Jurkat, Clone E6-1 (cell line): Measurements from ENCODE around the gene GRID2.

Source experiments
- DNase-seq: peaks from one replicate; pipeline ENCODE4 v3.0.0-alpha.2; 2011; ENCODE audit warnings: low read depth, low spot score
- H3K4me3 ChIP-seq: 2 replicates; pipeline ENCODE4 v1.5.1; 2011; ENCODE audit warnings: mild to moderate bottlenecking, low read length, control low read depth, moderate library complexity

Gene GRID2

DNA sequence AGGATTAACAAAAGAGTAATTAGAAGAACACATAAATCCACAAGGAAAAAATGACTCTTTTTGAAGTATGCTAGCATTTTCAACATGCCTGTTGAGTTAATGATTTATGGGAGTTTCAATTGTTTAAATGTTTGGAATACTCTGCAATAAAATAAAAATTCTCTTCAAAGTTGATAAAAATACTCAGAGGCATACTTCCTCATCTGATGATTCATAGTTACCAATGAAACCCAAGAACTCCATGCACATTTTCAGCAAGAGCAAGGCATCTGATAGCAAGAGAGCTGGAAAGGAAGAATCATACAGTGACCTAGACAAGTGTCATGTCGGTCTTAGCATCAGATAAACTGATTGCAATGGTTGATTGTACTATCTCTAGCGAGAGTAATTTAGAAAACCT is 1081.1 kb downstream of the GRID2 start:
- no peak overlapping the region for H3K4me3 ChIP-seq
- no peak for DNase-seq

DNA sequence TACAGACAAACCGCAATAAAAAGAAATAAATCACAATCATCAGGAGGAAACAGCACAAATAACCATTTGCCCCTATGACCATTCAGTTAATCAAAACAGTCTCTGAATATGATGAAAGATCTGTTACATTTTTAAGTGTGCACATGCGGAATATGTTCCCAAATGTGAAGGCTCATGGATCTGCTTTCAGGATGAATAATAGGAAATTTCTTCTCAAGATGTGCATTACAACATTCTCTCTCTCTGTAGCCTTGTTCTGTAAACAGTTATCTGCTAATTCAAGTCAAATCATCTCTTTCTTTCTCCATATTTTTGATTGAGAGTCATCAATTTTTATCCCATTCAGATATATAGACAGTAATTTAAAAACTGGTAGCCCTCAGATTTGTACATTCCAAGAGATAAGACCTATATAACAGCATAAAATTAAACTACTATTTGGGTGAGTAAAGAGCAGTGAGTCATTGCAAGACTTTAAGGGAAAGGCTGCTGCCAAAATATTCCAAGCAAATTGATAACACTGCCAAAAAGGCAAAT is 1090.8 kb downstream of the GRID2 start:
- no peak for DNase-seq
- no peak overlapping the region for H3K4me3 ChIP-seq

DNA sequence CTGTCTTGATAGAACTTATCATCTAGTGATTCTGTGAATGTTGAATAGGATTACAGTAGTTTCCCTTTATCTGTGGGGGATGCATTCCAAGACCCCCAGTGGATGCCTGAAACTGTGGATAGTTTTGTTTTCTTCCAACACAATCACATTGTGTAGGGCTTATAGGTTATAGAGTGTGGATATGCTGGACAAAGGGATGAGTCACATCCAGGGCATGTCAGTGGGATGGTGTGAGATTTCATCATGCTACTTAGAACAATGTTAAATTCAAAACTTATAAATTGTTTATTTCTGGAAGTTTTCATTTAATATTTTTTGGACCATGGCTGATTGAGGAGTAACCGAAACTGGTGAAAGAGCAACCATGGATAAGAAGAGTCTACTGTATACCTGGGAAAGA is 1092.5 kb downstream of the GRID2 start:
- no peak overlapping the region for H3K4me3 ChIP-seq
- no peak for DNase-seq

DNA sequence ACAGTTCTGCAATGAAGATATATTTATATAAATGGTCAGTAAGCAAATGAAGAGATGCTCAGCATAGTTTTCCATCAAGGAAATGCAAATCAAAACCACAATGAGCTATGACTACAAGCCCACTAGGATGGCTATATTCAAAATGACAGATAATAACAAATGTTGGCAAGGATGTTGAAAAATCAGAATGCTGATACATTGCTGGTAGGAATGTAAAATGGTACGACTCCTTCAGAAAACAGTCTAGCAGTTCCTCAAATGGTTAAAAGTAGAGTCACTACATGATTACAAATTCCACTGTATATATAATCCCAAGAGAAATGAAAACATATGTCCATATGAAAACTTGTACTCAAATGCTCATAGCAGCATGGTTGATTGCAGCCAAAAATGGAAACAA is 1099.8 kb downstream of the GRID2 start:
- DNase-seq, result no peak

DNA sequence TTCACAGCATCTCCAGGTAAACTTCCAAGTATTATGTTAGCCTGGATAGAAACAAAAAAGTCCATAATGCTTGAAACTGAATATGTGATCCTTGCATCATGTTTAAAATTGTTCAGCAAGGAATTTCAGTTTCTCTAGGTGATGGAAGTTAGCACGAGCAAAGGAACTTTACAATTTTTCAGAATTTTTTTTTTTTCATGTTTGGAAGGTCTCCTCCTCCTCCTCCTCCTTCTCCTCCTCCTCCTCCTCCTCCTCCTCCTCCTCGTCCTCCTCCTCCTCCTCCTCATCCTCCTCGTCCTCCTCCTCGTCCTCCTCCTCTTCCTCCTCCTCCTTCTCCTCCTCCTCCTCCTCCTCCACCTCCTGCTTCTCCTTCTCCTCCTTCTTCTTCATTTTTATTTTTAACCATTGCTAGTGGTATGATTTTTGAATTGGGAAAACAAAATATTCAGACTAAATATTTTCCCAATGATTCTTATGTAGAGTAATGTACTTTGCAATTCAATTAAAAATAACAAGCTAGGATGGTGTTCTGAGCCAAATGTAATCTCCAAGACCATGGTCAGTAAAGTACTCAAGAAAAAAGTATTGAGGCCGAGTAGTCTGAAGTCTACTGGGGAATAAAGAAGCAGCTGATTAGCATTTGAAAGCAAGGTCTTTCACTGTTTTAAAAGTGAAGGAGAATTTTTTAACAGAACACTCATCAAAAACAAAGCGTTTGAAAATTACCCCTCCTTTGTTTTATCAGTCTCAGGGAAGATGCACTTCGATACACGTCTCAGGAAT is 1103.9 kb downstream of the GRID2 start:
- H3K4me3 ChIP-seq, result no peak overlapping the region
- DNase-seq, result no peak

More for the DNA sequence above, 1099.8 kb downstream of the GRID2 start:
- no peak overlapping the region for H3K4me3 ChIP-seq

DNA sequence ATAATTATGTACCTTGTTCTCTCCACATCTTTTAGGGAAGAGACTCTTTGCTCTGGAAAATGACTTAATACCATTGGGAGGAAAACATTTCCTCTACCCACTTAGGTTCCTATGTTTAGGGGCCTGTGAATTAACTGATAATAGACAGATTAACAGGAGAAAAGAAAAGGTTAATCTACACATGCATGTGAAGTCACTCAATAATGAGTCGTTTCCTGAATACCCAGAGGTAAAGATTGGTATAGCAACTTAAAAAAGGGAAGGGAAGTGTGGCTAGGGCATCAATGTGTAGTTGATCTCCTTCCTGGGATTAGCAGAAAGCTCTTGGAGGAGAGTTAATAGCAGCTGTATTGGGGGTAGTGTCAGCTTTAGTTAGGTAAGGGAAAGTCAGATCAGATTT is 1105.3 kb downstream of the GRID2 start:
- no peak for DNase-seq
- no peak overlapping the region for H3K4me3 ChIP-seq

DNA sequence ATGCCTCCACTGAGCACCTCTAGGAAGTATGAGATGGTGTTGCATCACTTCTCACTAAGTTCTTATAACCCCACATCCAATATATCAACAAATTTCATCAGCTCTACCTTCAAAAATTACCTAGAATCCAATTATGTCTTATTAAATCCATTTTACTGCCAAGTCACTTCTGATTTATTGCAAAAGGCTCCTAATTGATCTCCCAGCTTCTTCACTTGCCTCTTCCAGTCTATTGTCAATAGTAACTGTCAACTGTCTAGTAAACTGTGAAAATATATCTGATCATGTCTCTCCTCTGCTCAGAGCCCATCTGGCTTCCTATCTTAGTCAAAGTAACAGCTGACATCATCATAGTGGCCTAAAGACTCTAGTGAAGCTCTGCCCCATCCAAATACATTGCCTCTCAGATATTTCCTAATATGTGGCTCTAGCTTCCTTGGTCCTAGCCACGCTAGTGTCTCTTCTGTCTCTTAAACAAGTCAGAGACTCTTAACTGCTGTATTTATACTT is 1110.3 kb downstream of the GRID2 start:
- H3K4me3 ChIP-seq, result no peak overlapping the region
- no peak for DNase-seq

DNA sequence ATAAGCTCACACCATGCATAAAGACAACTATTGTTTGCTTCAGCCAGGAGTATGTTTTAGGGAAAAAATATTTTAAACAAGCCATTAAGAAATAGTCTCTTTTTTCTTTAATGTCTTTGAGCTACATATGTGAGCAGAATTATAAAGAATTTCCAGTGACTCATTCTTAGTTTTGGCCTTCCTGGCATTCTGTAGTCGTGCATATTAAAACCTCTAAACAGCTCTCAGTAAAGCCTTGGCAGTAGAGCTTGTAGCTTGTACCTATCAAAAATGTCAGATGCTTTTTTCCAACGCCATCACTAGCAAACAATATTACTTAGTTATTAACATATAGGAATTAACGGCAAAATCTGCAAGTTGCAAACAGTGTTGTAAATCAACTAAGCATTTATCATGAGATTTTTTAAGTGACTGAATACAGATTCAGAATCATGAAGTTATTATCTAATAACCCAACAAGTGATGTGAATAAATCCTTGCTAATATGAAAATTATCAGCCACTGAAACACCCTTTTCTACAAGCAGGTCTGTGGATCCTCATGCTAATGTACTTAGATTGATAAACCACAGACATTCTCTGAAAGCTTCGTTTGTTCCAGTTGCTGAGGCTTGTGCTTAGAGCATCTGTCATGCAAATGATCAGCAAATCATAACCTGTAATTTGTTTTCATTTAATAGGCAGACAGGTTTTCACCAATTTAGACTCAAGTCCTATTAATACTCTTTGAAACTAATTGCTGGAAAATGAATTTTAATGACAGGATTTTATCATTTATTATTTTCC is 1112.8 kb downstream of the GRID2 start:
- no peak overlapping the region for H3K4me3 ChIP-seq
- no peak for DNase-seq

DNA sequence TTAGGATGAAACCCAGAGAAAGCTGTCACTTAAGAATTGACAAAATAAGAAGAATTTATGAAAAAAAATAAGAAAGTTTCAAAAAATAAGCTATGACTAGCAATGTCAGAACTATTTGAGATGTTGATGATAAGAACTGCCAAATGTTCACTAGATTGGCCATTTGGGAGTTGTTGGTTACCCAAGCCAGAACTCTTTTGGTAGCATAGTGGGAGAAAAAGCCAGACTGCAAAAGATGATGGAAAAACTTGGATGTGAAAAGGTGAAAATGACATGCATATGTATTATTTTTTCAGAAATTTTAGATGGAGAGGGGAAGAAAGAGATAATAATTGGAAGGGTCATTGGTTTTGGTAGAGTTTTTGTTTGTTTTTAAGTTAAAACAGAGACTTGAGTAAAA is 1127.6 kb downstream of the GRID2 start:
- no peak for DNase-seq

DNA sequence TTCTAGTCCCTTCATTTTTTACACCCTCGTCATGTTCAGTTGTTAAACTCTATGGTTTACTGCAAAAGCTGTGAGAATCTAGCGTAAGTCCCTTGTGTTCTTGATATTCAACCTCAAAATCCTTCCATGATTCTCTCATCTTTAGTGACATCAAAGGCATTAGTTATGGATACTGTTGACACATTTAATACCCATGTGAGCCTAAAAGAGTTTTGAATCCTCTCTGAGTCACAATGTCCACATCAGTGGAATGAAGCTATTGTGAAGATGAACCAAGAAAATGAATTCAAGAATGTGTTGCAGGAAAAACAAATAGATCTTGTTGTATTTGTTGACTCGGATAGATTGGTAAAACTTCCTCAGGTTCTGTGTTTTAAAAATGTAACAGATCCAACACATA is 1130.1 kb downstream of the GRID2 start:
- no peak overlapping the region for H3K4me3 ChIP-seq
- DNase-seq, result no peak

More for the DNA sequence above, 1127.6 kb downstream of the GRID2 start:
- no peak overlapping the region for H3K4me3 ChIP-seq

DNA sequence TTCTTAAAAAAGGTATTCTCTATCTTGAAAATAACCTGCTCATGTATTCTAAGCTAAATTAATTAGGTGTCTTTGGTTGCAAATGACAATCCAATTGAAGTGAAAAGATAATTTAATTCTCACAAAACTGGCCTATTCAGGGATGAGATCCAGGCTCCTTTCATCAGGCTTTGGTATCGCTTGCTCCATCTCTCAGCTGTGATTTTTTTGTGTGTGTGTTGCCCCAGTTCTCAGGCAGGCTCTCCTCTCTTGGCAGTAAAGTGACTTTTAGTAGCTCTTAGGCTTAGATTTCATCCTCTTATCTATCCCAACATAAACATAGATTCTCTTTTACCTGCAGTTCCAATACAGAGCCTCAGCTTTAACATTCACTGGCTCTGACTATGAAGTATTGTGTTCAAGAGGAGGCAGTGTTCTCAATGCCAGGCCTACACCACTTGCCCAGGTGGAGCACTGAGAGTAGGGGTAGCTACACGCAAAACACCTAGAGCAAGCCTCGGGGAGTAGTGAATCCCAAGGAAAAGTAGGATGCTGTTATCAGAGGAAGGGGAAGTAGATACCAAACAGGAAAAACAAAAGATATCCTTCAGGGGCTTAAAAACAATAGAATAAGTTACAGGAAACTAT is 1132.3 kb downstream of the GRID2 start:
- DNase-seq, result no peak
- H3K4me3 ChIP-seq, result no peak overlapping the region

DNA sequence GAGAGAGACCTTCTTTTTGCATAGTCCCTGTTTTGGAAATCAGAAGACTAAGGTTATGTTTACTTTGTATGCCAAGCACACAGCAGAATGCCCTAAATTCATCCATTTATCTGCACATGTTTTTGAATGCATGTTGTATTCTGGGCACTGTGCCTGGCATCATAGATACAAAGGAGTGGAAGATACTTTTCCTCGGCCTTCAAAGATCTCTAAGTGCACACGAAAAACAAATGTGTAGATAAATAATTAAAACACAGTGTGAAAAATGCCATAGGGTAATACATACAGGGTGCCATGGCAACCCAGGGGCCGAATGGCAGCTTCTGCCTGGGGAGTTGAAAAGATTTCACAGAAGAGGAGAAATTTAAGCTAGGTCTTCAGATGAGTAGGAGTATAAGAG is 1134.2 kb downstream of the GRID2 start:
- no peak overlapping the region for H3K4me3 ChIP-seq
- no peak for DNase-seq

DNA sequence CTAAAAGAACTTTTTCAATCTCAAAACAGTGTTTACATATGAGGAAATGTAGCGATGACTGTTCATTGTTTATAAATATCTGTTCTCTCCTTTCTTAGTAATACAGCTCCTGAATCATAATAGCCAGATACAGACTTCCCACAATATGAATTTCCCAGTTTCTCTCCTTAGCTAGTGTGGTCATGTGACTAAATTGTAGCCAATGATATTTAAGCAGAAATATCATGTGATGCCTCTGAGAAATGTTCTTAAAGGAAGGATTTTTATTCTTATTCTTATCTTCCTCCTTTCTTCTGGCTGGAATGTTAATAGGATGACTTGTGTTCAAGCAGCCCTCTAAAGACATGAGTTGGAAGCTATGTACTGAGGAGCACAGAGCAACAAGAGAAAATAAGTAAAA is 1141.1 kb downstream of the GRID2 start:
- H3K4me3 ChIP-seq, result no peak overlapping the region
- no peak for DNase-seq

DNA sequence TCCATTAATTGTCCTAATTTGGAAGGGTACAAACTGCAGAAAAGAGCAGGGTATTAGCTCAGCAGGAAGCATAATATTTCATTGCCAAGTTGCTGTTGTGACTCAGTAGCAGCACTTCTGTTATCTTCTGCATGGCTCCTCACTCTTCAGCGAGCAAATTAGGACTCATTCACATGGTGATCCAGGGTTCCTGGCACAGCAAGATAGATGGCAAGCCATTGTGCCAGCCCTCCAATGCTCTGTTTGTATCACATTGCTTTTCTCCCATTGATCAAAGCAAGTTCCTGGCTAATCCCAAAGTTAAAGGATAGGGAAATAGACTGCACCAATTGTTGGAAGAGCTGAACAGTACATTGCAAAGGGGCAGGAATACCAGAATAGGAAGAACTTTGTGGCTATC is 1142.3 kb downstream of the GRID2 start:
- no peak overlapping the region for H3K4me3 ChIP-seq
- no peak for DNase-seq

DNA sequence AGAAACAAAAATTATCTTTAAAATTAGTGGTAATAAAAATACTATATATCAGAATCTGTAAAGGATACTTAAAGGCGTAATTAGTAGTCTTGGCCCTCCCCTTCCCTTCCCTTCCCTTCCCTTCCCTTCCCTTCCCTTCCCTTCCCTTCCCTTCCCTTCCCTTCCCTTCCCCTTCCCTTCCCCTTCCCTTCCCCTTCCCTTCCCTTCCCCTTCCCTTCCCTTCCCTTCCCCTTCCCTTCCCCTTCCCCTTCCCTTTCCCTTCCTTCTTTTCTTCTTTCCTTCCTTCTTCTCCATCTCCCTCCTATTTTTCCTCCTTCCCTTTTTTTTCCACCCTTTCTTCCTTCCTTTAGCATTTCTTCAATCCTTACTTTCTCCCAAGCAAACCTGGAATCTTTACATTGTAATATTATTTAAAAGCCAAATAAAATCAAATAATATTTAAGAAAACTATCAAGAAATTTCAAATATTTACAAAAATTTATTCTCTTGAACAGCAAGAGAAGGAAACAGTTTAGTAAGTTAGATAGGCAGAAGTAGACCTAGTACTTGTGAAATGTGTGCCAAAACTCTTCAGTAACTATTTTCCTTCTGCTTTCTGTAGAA is 1145.0 kb downstream of the GRID2 start:
- H3K4me3 ChIP-seq, result no peak overlapping the region
- no peak for DNase-seq

DNA sequence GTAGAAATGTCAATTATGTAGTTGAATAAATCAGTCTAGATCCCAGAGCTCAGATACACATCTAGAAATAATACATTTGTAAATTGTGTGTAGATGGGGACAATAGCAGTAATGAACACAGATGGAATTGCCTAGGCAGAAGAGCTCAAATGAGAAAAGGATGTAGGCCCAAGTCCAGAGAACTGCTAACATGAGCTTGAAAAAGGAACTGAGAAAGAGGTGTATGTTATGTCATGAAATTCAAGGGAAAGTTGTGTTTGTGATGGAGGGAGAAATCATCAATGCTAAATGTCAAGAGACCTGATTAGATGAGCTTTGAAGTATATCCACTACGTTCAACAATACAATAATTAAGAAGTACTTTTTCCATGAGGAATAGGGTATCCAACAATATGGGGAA is 1148.2 kb downstream of the GRID2 start:
- no peak overlapping the region for H3K4me3 ChIP-seq
- DNase-seq, result no peak

DNA sequence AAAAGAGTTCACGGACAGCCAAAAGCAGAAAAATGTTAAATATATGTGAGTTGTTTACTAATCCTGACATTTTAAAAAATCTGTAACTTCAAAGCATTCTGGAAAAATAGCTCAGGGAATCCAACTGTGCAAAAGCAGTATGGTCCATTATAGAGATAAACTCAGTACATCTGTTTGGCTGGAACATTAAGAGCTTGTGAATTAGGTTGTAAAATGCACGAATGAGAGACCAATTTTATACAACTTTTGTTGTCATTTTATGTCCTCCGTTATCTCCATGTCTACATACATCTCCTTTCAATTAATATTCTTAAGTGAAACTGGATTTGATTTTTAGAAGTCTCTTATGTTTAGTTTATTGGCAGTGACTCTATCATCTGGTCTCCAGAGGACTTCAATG is 1157.8 kb downstream of the GRID2 start:
- no peak overlapping the region for H3K4me3 ChIP-seq
- no peak for DNase-seq

DNA sequence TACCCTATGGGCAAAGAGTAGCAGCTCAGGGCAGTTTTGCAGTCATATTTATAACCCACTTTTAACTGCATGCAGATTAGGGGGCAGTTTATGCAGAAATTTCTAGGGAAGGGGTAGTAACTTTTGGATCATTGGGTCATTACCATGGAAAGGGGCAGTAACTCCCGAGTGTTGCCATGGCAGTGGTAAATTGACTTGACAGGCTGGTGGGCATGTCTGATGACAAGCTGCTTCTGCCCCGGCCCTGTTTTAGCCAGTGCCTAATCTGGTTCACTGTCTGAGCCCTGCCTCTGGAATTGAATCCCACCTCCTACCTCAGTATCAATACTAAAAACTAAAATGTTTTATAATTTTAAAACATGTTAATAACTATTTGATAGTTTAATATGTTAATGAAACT is 1162.7 kb downstream of the GRID2 start:
- DNase-seq, result no peak
- no peak overlapping the region for H3K4me3 ChIP-seq

DNA sequence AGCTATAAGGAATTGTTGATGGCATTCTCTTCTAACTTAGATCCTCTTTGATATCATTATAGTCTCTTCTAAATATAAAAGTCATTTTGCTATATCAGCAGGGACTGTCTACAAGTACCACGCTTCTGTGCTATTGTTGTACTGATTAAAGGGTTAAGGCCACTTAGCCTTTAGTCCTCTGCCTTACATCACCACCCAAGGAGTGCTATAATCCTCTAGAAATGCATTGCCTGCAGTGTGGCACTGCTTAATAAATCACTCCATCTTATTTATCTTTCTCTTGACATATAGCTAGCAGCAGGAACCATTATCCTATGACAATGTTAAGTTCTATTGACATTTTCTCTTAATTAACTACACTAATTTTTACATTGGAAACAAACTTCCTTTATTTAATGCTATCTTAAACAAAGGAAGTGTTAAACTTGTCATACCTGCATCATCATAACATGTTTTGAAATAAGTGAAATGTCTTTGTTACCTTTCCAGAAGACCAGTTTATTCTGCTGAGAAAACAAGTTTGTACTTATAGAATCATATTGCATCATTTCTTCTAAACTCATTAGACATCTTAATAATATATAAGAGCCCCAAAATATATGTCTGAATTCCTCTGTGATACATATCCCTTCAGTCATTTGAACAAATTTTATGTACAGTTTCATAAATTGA is 1163.9 kb downstream of the GRID2 start:
- DNase-seq, result no peak

More for the DNA sequence above, 1163.9 kb downstream of the GRID2 start:
- no peak overlapping the region for H3K4me3 ChIP-seq
